Measurements from ENCODE around the gene EFR3B.
"Not testable (repeated sequence)": the region's sequence is repeated elsewhere in the genome, so short reads cannot be mapped to it uniquely, and the experiment has no call there.

EFR3B gene

DNA sequence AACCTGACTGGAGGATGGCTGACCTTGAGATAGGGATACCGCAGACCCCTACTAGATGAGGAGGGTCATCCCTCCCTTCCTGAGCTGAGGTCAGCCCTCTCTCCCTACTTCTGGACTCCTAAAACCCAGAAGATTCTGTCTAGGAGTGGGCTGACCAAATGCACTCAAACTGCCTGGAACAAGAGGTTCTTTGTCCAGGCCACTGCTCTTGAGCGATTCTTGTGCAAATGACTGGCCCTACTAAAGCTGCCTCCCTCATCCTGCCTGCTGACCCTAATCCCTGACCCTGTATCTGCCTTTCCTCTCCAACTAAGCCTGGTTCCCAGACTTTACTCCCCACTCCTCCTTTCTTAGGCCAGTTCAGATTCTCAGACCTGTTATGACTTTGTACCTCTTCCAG lies 56.2 kb downstream of the EFR3B start:
- Mint-ChIP-seq H3K4me1 (peaks cover 19% of the 10 kb centered on the region), H3K9me3 (peaks cover 13% of the 10 kb centered on the region), H3K4me3 (no peak overlapping the region), H3K36me3 (ENCODE audit: low read depth) (no peaks in the 10 kb centered on the region), H3K27me3 (no peaks in the 10 kb centered on the region), H3K27ac (no peak overlapping the region)
- DNase-seq (no peak), ATAC-seq (no peak)

DNA sequence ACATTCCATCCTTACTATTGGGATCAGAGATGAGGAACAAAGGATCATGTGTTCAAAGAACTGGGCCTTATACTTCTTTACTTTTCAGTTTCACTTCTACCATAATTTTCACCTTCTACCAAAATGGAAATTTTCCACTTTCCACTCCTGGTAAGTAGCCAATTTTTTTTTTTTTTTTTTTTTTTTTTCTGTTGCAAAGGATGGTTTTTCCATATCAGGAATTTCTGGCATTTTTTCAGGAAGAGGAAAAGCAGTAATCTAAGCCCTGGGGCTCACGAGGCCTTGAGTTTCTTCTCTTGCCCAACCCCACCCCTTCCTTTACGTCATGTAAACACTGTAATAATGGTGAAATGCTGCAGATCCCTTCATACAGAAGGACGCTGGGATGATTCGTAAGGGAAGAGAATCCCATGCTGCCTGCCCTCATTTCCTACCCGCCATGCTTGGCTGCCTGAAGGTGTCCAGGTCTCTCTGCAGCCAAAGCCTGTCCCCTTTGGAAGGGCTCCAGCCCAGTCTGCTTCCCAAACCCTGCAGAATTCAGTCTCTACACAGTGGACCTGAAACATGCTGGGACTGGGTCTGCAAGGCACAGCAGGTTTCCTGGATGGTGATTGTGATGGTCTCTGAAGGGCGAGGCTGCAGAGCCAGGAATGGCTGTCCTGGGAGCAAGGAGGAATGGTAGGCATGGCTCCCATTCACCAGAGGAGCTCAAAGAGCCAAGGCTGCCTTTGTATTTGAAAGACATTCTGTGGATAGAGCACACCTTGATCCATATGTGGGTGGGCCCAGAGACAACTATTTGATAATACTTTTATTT lies 57.0 kb downstream of the EFR3B start:
- no peaks in the 10 kb centered on the region for H3K36me3 Mint-ChIP-seq (ENCODE audit: low read depth)
- H3K27ac Mint-ChIP-seq: no peak overlapping the region
- peaks cover 15% of the 10 kb centered on the region for H3K9me3 Mint-ChIP-seq
- peaks cover 21% of the 10 kb centered on the region for H3K4me1 Mint-ChIP-seq
- no peak overlapping the region for H3K4me3 Mint-ChIP-seq
- H3K27me3 Mint-ChIP-seq: no peaks in the 10 kb centered on the region
- no peak for ATAC-seq
- DNase-seq: no peak

DNA sequence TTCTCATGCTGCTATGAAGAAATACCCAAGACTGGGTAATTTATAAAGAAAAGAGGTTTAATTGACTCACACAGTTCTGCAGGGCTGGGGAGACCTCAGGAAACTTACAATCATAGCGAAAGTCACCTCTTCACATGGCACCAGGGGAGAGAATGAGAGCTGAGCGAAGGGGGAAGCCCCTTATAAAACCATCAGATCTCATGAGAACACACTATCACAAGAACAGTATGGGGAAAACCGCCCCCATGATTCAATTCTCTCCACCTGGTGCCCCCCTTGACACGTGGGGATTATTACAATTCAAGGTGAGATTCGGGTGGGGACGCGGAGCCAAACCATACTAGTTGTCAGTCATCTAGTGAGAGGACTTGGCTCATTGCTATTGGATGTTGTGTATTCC lies 60.5 kb downstream of the EFR3B start:
- H3K27me3 Mint-ChIP-seq; H3K27ac Mint-ChIP-seq; H3K4me3 Mint-ChIP-seq; H3K36me3 Mint-ChIP-seq (ENCODE audit: low read depth): not testable (repeated sequence)
- H3K4me1 Mint-ChIP-seq: peaks cover 23% of the 10 kb centered on the region
- peak; percentile 32 for DNase-seq
- ATAC-seq: peak; percentile 94
- peaks cover 15% of the 10 kb centered on the region for H3K9me3 Mint-ChIP-seq

DNA sequence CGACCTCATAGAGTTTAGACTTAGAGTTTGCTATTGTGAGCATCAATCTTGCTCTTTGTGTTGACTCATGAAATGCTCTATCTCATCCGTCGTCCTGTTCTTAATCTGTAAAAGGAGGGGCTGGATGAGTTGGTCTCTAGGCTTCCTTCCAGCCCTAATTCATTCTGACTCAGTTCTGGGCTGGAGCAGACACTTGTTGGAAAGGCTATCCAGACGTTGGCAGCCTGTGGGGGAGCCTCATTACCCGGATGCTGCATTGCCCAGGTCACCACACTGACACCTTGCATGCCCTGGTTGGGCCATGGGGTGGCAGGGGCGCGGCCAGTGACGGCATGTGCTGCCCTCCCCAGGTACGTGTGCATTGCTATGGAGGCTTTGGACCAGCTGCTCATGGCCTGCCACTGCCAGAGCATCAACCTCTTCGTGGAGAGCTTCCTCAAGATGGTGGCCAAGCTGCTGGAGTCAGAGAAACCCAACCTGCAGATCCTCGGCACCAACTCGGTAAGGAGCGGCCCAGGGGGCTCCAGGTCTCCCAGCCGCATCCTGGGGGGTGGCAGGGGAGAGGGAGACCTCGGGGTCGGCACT lies 61.5 kb downstream of the EFR3B start:
- peaks cover 23% of the 10 kb centered on the region for H3K4me1 Mint-ChIP-seq
- no peak for ATAC-seq
- DNase-seq: no peak
- H3K4me3 Mint-ChIP-seq: no peak overlapping the region
- H3K36me3 Mint-ChIP-seq (ENCODE audit: low read depth): no peaks in the 10 kb centered on the region
- H3K27ac Mint-ChIP-seq: no peak overlapping the region
- H3K27me3 Mint-ChIP-seq: no peaks in the 10 kb centered on the region
- peaks cover 15% of the 10 kb centered on the region for H3K9me3 Mint-ChIP-seq

DNA sequence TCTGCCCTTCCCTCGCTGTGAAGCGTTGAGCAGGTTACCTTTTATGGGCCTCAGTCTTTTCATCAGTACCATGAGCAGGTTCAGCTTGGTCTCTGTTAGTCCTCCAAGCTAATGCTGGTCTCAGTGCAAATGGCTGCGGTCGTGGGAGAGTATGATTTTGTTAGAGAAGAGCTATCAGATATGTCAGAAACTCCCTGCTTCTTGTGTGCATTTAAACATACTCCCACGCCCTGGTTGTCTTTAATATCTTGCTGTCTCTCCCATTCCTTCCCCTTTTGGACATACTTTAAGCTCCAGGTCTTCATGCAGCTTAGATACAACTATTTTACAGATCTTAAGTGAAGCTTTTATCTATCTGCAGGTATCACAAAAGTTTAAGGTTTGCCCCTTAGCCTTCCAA lies 62.9 kb downstream of the EFR3B start:
- no peak for ATAC-seq
- H3K27ac Mint-ChIP-seq: no peak overlapping the region
- H3K4me1 Mint-ChIP-seq: peaks cover 26% of the 10 kb centered on the region
- H3K36me3 Mint-ChIP-seq (ENCODE audit: low read depth): no peaks in the 10 kb centered on the region
- no peaks in the 10 kb centered on the region for H3K27me3 Mint-ChIP-seq
- no peak overlapping the region for H3K4me3 Mint-ChIP-seq
- DNase-seq: no peak
- peaks cover 15% of the 10 kb centered on the region for H3K9me3 Mint-ChIP-seq

DNA sequence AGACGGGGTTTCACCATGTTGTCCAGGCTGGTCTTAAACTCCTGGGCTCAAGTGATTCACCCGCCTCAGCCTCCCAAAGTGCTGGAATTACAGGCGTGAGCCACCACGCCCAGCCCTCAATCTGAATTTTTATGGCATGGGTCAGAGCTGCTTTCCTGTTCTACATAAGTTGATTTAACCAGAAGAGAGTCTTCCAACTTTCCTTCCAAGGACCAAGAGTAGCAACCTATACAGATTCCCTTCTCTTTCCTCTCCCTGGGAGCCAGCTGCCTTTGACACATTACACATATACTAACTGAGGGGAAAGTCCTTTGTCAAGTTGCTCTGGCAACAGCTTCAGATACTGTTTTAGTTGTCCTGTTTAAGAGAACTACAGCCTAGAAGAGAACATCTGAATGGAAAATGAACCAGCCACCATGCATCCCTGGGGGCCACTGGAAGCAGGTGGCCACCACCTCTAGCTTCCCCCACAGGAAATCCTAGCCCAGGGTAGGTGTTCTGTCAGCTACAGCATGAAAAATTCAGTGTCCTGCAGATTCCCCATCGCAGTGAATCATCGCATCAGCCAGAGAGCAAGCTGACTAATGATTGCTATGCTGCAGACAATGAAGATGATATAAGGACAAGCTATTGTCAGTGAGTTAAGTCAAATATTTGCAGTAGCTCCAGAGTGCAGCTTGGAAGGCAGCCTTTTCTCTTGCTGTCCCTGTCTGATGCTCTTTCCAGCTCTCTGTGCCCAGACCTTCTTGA lies 63.6 kb downstream of the EFR3B start:
- H3K4me3 Mint-ChIP-seq: no peak overlapping the region
- H3K27ac Mint-ChIP-seq: no peak overlapping the region
- no peaks in the 10 kb centered on the region for H3K27me3 Mint-ChIP-seq
- peaks cover 15% of the 10 kb centered on the region for H3K9me3 Mint-ChIP-seq
- ATAC-seq (no peak), DNase-seq (peak; percentile 7)
- peaks cover 29% of the 10 kb centered on the region for H3K4me1 Mint-ChIP-seq
- H3K36me3 Mint-ChIP-seq (ENCODE audit: low read depth): no peaks in the 10 kb centered on the region

DNA sequence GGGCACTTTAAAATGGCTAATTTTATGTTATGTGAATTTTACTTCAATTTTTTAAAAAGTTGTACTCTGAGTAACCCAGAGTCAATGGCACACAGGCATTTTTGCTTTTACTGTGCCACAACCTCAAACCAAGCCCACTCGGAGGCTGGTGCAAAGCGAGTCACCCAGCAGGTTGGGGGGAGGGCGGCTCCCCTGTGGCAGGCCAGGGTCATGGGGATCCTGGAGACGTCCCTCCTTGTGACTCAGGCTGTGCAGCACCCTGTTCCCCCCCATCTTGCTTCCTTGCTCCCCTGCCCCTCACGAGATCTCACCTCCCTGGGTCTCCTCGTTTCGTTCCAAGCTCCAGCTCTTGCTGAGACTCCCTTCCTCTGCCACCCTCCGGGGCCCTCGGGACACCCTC lies 67.9 kb downstream of the EFR3B start:
- Mint-ChIP-seq H3K27me3 (no peaks in the 10 kb centered on the region), H3K4me1 (peaks cover 11% of the 10 kb centered on the region), H3K36me3 (ENCODE audit: low read depth) (no peaks in the 10 kb centered on the region), H3K27ac (no peak overlapping the region), H3K4me3 (no peak overlapping the region), H3K9me3 (no peaks in the 10 kb centered on the region)
- ATAC-seq (peak; percentile 78), DNase-seq (peak; percentile 26)

DNA sequence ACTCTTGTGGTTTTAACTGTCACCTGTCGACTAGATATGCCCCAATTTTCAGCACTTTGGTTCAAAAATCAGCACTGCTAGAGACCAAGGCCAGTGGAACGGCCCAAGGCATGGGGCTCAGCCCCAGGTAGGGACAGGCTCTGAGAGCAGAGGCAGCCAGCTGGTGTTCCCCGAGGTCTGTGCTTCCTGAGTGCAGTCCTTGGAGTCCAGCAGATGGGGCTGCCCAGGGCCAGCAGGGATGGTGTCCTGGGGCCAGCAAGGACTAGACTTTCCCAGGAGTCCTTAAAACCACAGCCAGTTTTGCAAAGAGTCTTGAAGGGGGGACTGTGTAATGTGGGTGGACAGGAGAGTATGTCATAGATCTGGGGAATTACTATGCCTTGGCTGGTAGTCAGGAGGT lies 70.2 kb downstream of the EFR3B start:
- ATAC-seq (peak; percentile 14), DNase-seq (no peak)
- H3K36me3 Mint-ChIP-seq (ENCODE audit: low read depth): no peaks in the 10 kb centered on the region
- H3K4me3 Mint-ChIP-seq: no peak overlapping the region
- peaks cover 6% of the 10 kb centered on the region for H3K4me1 Mint-ChIP-seq
- H3K9me3 Mint-ChIP-seq: no peaks in the 10 kb centered on the region
- no peak overlapping the region for H3K27ac Mint-ChIP-seq
- H3K27me3 Mint-ChIP-seq: no peaks in the 10 kb centered on the region

DNA sequence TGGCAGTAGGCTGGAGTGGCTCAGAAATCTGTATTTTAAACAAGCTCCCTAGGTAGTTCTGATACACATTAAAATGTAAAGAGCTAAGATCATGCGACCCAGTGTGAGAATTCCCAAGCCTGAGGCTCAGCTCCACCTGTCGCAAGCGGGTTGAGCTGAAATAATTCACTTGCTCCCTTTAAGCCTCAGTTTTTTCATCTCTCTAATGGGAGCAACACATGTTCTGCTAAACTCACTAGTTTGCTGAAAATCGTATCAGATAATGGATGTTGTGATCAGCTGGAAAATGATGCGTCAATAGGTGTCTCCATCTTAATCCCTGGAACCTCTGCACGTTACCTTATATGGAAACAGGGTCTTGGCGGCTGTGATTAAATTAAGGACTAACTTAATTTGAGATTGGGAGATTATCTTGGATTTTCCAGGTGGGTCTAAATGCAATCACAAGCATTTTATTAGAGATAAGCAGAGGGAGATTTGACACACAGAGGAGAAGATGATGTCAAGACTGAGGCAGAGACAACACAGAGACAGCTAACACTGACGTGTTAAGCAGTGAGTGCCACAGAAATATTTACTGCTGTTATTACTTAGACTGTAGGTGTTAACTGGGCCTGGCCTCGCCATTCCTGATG lies 73.5 kb downstream of the EFR3B start:
- Mint-ChIP-seq H3K27ac (no peak overlapping the region), H3K4me3 (no peak overlapping the region), H3K9me3 (no peaks in the 10 kb centered on the region), H3K4me1 (no peaks in the 10 kb centered on the region), H3K27me3 (no peaks in the 10 kb centered on the region), H3K36me3 (ENCODE audit: low read depth) (no peaks in the 10 kb centered on the region)
- DNase-seq (no peak), ATAC-seq (no peak)

DNA sequence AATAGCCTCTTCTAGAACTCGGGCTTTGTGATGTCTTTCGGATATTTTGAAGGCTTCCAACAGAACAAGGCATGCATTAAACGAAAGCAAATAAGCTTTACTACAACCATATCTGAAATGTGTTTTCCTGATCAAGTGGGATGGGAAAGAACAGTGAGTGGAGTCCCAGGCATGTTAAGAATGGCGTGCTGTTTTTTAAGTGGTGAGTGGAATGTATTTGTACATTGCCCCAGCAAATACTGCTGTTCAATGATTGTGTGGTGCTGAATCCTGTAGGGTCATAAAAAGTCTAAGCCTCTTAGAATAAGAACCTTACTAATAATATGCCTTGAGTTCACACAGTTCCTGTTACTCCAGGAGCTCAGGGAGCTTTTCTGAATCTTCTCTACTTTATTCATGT lies 74.0 kb downstream of the EFR3B start:
- no peak for ATAC-seq
- Mint-ChIP-seq H3K4me3 (no peak overlapping the region), H3K9me3 (no peaks in the 10 kb centered on the region), H3K27me3 (no peaks in the 10 kb centered on the region), H3K27ac (no peak overlapping the region), H3K4me1 (no peaks in the 10 kb centered on the region), H3K36me3 (ENCODE audit: low read depth) (no peaks in the 10 kb centered on the region)
- DNase-seq: no peak

DNA sequence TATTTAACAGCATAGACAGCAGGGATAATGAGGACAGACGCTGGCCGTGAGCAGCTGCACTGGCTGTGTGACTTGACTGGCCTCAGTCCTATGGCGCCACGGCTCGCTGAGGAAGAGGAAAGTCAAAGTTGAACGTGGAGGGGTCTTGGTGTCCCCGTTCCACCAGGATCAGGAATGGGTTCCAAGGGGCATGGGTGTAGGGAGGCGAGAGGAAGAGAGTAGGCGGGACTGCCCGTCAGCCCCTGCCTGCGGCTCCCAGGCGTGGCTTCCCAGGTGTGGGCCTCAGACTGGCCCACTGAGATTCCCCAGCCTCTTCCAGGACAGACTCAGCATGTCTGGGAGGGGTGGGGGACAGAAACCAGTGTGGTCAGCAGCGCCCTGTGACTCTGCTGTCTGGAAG lies 75.1 kb downstream of the EFR3B start:
- H3K27ac Mint-ChIP-seq: no peak overlapping the region
- H3K9me3 Mint-ChIP-seq: no peaks in the 10 kb centered on the region
- no peak overlapping the region for H3K4me3 Mint-ChIP-seq
- no peaks in the 10 kb centered on the region for H3K4me1 Mint-ChIP-seq
- DNase-seq (no peak), ATAC-seq (no peak)
- no peaks in the 10 kb centered on the region for H3K36me3 Mint-ChIP-seq (ENCODE audit: low read depth)
- no peaks in the 10 kb centered on the region for H3K27me3 Mint-ChIP-seq

DNA sequence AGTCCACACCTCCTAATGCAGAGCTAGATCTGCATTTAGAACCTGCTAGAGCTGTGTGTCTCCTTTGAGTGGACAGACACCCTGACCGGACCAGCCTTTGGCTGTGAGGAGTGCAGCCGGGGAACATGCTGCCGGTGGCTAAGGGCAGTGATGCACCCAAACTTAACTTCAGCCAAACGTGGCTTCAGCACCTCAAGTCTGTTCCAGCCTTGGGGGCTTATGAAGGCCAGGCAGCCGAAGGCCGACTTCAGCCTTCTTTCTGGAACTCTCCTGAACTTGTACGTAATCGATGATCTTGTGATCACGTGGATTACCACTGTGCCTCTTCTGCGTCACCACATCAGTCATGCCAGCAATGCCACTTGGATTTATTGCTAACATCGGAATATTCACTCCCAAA lies 77.4 kb downstream of the EFR3B start:
- H3K4me3 Mint-ChIP-seq: no peak overlapping the region
- ATAC-seq (no peak), DNase-seq (no peak)
- no peaks in the 10 kb centered on the region for H3K27me3 Mint-ChIP-seq
- H3K9me3 Mint-ChIP-seq: no peaks in the 10 kb centered on the region
- no peaks in the 10 kb centered on the region for H3K4me1 Mint-ChIP-seq
- H3K27ac Mint-ChIP-seq: no peak overlapping the region
- no peaks in the 10 kb centered on the region for H3K36me3 Mint-ChIP-seq (ENCODE audit: low read depth)

DNA sequence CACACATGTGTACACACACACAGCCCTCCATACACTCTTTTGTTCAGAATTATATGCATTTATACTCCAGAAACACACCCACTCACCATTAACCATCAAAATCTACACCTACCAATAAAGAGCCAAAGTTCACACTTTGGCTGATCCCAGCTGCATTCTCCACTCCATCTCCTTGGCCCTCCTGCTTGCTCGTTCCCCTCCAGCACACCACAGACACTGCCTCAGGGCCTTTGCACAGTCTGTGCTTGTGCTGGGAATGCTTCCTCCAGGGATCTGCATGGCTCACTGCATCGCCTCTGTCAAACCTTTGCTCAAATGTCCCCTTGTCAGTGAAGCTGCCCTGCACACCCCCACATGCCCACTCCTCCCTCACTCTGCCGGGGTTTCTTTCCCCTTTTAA lies 80.5 kb downstream of the EFR3B start:
- H3K27ac Mint-ChIP-seq: no peak overlapping the region
- H3K4me1 Mint-ChIP-seq: no peaks in the 10 kb centered on the region
- no peak for DNase-seq
- H3K9me3 Mint-ChIP-seq: no peaks in the 10 kb centered on the region
- H3K36me3 Mint-ChIP-seq (ENCODE audit: low read depth): no peaks in the 10 kb centered on the region
- no peak for ATAC-seq
- H3K4me3 Mint-ChIP-seq: no peak overlapping the region
- H3K27me3 Mint-ChIP-seq: no peaks in the 10 kb centered on the region

DNA sequence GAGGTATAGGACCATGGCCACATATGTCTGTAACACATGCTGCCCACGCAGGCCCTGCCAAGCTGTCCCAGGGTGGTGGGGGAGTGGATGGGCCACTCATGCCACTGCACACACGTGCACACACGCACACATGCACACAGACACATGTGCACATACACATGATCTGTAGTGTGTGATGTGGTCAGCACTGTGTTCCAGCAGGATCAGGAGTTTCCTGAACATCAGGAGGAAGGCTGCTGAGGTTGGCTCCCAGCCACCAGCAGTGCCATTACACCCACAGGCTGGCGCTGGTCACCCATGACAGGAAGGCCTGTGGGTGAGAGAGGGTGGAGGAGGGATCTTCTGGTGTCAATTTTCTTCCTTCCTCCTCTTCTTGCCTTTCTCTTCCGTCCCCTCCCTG lies 81.8 kb downstream of the EFR3B start:
- H3K27ac Mint-ChIP-seq: no peak overlapping the region
- DNase-seq (no peak), ATAC-seq (no peak)
- H3K36me3 Mint-ChIP-seq (ENCODE audit: low read depth): no peaks in the 10 kb centered on the region
- no peak overlapping the region for H3K4me3 Mint-ChIP-seq
- H3K9me3 Mint-ChIP-seq: no peaks in the 10 kb centered on the region
- no peaks in the 10 kb centered on the region for H3K27me3 Mint-ChIP-seq
- H3K4me1 Mint-ChIP-seq: no peaks in the 10 kb centered on the region

DNA sequence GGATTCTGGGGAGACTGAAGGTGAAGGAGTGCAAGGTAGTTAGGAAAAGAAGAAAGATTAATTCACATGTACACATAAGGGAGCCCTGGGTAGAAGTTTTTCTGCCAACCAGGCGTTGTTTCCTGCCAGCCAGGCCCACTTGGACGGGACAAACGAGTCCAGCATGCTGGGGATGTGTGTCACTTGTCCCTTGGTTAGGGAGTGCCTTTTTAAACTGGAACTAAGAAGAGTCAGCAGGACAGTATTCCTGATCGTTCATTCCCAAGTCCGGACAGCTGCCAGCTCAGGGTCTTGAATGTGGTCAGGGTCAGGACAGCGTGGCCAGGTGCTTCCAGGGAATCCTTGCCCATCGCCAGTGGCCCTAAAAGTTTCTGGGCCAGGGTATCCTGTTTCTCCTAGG lies 83.3 kb downstream of the EFR3B start:
- no peaks in the 10 kb centered on the region for H3K9me3 Mint-ChIP-seq
- no peak for ATAC-seq
- peaks cover 4% of the 10 kb centered on the region for H3K4me1 Mint-ChIP-seq
- peaks cover 4% of the 10 kb centered on the region for H3K27me3 Mint-ChIP-seq
- no peak for DNase-seq
- H3K36me3 Mint-ChIP-seq (ENCODE audit: low read depth): no peaks in the 10 kb centered on the region
- H3K27ac Mint-ChIP-seq: no peak overlapping the region
- H3K4me3 Mint-ChIP-seq: no peak overlapping the region

Data from activated naive CD8-positive, alpha-beta T cell treated with anti-CD3 and anti-CD28 coated beads, Interleukin-2, amount 50 U/mL, for 24 hours (primary cell).